ENCODE data around the gene VKORC1L1. TPM values are rescaled to one million over a fixed set of nuclear protein-coding genes. Genes with fewer than 3 reads are reported as not detected.

Gene VKORC1L1
- total RNA-seq, 1 donor from 2014 or later = 23.1 TPM

- DNase-seq (ENCODE audit: extremely low spot score, unreplicated experiment) = no peak
- H3K27me3 Mint-ChIP-seq (ENCODE audit: unreplicated experiment) = no peaks in the 10 kb centered on the region
- no peaks in the 10 kb centered on the region for H3K36me3 Mint-ChIP-seq (ENCODE audit: unreplicated experiment)
- no peaks in the 10 kb centered on the region for H3K9me3 Mint-ChIP-seq (ENCODE audit: unreplicated experiment)
- no peak overlapping the region for H3K4me3 Mint-ChIP-seq (ENCODE audit: unreplicated experiment)
- no peaks in the 10 kb centered on the region for H3K4me1 Mint-ChIP-seq (ENCODE audit: unreplicated experiment)
- TF ChIP-seq, protein P1, sequence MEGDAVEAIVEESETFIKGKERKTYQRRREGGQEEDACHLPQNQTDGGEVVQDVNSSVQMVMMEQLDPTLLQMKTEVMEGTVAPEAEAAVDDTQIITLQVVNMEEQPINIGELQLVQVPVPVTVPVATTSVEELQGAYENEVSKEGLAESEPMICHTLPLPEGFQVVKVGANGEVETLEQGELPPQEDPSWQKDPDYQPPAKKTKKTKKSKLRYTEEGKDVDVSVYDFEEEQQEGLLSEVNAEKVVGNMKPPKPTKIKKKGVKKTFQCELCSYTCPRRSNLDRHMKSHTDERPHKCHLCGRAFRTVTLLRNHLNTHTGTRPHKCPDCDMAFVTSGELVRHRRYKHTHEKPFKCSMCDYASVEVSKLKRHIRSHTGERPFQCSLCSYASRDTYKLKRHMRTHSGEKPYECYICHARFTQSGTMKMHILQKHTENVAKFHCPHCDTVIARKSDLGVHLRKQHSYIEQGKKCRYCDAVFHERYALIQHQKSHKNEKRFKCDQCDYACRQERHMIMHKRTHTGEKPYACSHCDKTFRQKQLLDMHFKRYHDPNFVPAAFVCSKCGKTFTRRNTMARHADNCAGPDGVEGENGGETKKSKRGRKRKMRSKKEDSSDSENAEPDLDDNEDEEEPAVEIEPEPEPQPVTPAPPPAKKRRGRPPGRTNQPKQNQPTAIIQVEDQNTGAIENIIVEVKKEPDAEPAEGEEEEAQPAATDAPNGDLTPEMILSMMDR (IDR thresholded peaks at IDR 0.05) = no peak
- H3K27ac Mint-ChIP-seq (ENCODE audit: unreplicated experiment) = no peak overlapping the region
These were observed 51.3 kb downstream of the VKORC1L1 start for GRCh38 chr7:65924193-65924592.

GRCh38 chr7:65925040-65925439, 52.2 kb downstream of the VKORC1L1 start:
- H3K27me3 Mint-ChIP-seq (ENCODE audit: unreplicated experiment) = no peaks in the 10 kb centered on the region
- H3K27ac Mint-ChIP-seq (ENCODE audit: unreplicated experiment) = no peak overlapping the region
- no peaks in the 10 kb centered on the region for H3K36me3 Mint-ChIP-seq (ENCODE audit: unreplicated experiment)
- TF ChIP-seq, protein P1 (IDR thresholded peaks at IDR 0.05) = no peak
- no peaks in the 10 kb centered on the region for H3K4me1 Mint-ChIP-seq (ENCODE audit: unreplicated experiment)
- H3K9me3 Mint-ChIP-seq (ENCODE audit: unreplicated experiment) = no peaks in the 10 kb centered on the region
- no peak overlapping the region for H3K4me3 Mint-ChIP-seq (ENCODE audit: unreplicated experiment)
- no peak for DNase-seq (ENCODE audit: extremely low spot score, unreplicated experiment)

DNA sequence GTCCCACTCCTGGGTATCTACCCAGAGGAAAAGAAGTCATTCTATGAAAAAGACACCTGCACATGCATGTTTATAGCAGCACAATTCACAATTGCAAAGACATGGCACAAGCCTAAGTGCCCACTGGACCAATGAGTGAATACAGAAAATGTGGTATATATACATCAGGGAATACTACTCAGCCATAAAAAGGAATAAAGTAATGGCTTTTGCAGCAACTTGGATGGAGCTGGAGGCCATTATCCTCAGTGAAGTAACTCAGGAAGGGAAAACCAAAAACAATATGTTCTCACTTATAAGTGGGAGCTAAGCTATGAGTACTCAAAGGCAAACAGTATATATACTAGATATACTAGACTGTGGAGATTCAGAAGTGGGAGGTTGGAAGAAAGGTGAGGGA, 53.7 kb downstream of the VKORC1L1 start:
- H3K27ac Mint-ChIP-seq (ENCODE audit: unreplicated experiment) = no peak overlapping the region
- H3K36me3 Mint-ChIP-seq (ENCODE audit: unreplicated experiment) = no peaks in the 10 kb centered on the region
- H3K9me3 Mint-ChIP-seq (ENCODE audit: unreplicated experiment) = no peaks in the 10 kb centered on the region
- no peaks in the 10 kb centered on the region for H3K4me1 Mint-ChIP-seq (ENCODE audit: unreplicated experiment)
- no peak for DNase-seq (ENCODE audit: extremely low spot score, unreplicated experiment)
- no peak overlapping the region for H3K4me3 Mint-ChIP-seq (ENCODE audit: unreplicated experiment)
- no peaks in the 10 kb centered on the region for H3K27me3 Mint-ChIP-seq (ENCODE audit: unreplicated experiment)
- TF ChIP-seq, protein P1 (IDR thresholded peaks at IDR 0.05) = no peak

DNA sequence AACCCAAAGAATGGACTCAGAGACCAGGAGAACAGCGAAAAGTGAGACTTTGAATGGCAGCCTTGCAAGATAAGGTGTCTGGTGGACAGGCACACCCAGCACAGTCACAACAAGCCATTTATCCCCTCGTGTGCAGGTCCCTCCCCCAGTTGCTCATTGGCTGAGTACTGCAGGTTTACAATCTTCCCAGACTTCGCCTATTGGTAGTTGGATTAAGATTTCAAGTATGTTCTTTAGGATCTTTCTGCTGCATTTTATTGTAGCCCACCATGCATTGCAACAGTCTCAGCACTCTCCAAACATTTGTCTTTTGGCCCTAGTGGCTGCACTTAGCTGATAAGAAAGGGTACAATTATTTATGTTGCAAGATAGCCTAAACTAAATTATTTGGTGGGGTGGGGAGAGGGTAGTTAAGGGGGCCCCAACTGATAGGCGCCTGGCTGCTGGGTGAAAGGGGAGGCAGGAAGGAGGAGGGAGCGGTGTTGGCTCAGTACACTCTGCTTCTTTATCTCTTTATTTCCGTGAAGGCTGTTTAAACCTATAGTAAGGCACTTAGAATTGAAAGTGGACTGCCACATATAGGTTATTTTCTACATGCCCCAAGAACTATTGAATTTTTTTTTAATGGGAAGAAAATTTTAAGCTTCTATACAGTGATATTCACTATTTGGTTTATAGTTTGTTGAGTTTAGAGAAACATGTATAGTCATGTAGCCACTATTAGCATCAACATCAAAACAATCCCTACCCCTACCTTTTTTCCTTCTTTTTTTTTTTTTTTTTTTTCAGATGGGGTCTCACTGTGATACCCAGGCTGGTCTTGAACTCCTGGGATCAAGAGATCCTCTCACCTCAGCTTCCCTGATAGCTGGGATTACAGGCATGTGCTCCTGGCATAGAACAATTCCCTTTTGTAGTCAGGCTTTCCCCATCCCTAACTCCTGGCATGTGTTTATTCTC, 54.9 kb downstream of the VKORC1L1 start:
- no peaks in the 10 kb centered on the region for H3K27me3 Mint-ChIP-seq (ENCODE audit: unreplicated experiment)
- no peaks in the 10 kb centered on the region for H3K9me3 Mint-ChIP-seq (ENCODE audit: unreplicated experiment)
- H3K4me1 Mint-ChIP-seq (ENCODE audit: unreplicated experiment) = no peaks in the 10 kb centered on the region
- no peak for DNase-seq (ENCODE audit: extremely low spot score, unreplicated experiment)
- H3K36me3 Mint-ChIP-seq (ENCODE audit: unreplicated experiment) = no peaks in the 10 kb centered on the region
- TF ChIP-seq, protein P1 (IDR thresholded peaks at IDR 0.05) = no peak
- no peak overlapping the region for H3K4me3 Mint-ChIP-seq (ENCODE audit: unreplicated experiment)
- H3K27ac Mint-ChIP-seq (ENCODE audit: unreplicated experiment) = no peak overlapping the region

DNA sequence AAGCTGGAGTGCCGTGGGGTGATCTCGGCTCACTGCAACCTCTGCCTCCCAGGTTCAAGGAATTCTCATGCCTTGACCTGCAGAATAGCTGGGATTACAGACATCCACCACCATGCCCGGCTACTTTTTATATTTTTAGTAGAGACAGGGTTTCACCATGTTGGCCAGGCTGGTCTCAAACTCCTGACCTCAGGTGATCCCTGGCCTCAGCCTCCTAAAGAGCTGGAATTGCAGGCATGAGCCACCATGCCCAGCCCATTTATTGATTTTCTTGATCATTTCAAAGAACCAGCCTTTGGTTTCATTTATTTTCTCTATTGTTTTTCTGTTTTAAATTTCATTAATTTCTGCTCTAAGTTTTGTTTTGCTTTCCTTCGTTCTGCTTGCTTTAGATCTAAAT, 58.8 kb downstream of the VKORC1L1 start:
- H3K9me3 Mint-ChIP-seq (ENCODE audit: unreplicated experiment) = peaks cover 11% of the 10 kb centered on the region
- H3K36me3 Mint-ChIP-seq (ENCODE audit: unreplicated experiment) = peaks cover 3% of the 10 kb centered on the region
- no peak overlapping the region for H3K4me3 Mint-ChIP-seq (ENCODE audit: unreplicated experiment)
- H3K27me3 Mint-ChIP-seq (ENCODE audit: unreplicated experiment) = no peaks in the 10 kb centered on the region
- TF ChIP-seq, protein P1 (IDR thresholded peaks at IDR 0.05) = no peak
- DNase-seq (ENCODE audit: extremely low spot score, unreplicated experiment) = no peak
- H3K4me1 Mint-ChIP-seq (ENCODE audit: unreplicated experiment) = no peaks in the 10 kb centered on the region
- H3K27ac Mint-ChIP-seq (ENCODE audit: unreplicated experiment) = no peak overlapping the region
